WI38 (cell line): ENCODE data around the gene PPP6C.
A peak's percentile ranks its signal among the peaks of the same experiment; 100 is the strongest.
"Not testable (repeated sequence)": the region's sequence is repeated elsewhere in the genome, so short reads cannot be mapped to it uniquely, and the experiment has no call there.

Source experiments
- H3K4me3 ChIP-seq: 2 replicates; pipeline ENCODE4 v1.5.1; 2011; ENCODE audit warnings: low read depth, mild to moderate bottlenecking, control low read depth, low read length
- CTCF ChIP-seq: IDR thresholded peaks from 2 replicates; pipeline ENCODE4 v1.5.1; 2012; ENCODE audit warnings: low read depth, mild to moderate bottlenecking, control low read depth, low read length

Gene PPP6C

DNA sequence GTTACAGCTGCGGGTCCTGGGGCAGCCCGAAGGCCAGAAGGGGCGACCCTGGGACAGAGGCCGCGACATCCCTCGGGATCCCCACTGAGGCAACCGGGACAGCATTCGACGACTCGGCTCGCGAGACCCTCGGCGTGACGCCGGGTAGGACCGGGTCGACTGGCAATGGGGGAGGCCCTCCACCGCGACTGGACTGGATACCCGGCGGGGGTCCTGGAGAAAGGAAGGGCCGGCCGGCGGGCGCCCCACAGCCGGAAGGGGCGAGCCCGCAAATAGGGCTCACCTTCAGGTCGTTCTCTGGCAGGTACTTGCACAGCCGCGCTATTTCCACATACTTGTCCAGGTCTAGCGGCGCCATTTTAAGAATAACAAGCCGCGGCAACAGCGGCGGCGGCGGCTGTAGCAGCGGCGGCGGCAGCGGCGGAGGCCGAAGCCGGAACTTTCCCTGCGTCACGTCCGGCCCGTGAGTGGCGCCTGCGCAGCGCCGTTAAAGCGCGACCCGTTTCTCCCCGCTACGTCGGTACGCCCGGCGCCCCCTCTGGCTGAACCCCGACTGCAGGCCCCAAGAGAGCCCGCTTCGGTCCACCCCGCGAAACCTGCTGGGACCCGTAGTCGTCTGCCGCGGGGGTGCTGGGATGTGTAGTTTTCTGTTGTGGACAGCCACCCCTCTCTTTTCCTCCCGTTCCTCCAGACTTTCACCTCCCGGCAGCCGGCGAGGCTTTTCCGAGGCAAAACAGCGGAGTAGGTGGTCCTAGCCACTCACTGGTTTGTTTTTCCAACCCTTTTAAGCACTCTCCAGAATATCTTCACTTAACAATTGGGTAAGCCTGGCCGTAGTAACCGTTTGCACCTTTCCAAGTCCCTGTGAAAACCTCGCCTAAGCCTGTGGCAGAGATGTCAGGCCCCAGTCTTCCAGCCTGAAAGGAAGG lies at the start of gene PPP6C:
Gene PPP6C, minus strand, starts transcription at position 443 of the 929 bp plus-strand sequence. Its CDS starts 85 bp downstream, at position 358.
- peak within 1 kb of the TSS; percentile 99 for H3K4me3 ChIP-seq
- peak; percentile 53; the same call in 1 of the 2 replicates for TF ChIP-seq CTCF

GRCh38 chr9:125238915-125239446 lies 49.4 kb upstream of the PPP6C start:
- H3K4me3 ChIP-seq, result peak overlapping the region; percentile 97
- TF ChIP-seq CTCF, result no peak

DNA sequence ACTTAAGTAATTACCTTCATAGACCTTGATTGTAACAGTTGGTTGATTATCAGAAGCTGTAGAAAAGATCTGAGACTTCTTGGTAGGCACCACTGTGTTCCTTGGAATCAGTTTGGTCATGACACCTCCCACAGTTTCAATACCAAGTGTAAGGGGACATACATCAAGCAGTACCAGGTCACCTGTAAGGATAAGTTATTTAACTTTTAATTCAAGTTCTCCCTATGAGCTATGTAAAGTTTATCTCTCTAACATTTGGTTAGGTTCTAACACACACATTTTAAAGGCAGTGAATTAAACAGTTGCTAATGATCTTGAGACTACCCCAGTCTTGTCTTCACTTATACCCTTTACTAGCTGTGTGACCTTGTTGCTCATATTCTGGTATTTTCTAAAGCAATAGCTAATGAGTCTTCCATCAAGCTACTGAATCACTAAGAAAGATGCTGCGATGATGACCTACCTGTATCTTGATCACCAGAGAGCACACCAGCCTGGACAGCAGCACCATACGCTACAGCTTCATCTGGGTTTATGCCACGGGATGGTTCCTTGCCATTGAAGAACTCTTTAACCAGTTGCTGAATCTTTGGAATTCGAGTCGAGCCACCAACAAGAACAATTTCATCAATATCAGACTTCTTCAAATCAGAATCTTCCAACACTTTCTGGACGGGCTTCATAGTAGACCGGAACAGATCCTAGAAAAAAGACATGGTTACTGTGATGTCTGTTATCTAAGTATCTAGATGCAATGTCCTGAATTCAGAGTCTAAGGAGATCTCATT lies 48.7 kb upstream of the PPP6C start:
- no peak for TF ChIP-seq CTCF
- peak overlapping the region; percentile 97 for H3K4me3 ChIP-seq

GRCh38 chr9:125236520-125237159 lies 47.0 kb upstream of the PPP6C start:
- 0 out of 2 replicates have a peak overlapping the region, but pooled peaks have one; percentile 12 for H3K4me3 ChIP-seq

DNA sequence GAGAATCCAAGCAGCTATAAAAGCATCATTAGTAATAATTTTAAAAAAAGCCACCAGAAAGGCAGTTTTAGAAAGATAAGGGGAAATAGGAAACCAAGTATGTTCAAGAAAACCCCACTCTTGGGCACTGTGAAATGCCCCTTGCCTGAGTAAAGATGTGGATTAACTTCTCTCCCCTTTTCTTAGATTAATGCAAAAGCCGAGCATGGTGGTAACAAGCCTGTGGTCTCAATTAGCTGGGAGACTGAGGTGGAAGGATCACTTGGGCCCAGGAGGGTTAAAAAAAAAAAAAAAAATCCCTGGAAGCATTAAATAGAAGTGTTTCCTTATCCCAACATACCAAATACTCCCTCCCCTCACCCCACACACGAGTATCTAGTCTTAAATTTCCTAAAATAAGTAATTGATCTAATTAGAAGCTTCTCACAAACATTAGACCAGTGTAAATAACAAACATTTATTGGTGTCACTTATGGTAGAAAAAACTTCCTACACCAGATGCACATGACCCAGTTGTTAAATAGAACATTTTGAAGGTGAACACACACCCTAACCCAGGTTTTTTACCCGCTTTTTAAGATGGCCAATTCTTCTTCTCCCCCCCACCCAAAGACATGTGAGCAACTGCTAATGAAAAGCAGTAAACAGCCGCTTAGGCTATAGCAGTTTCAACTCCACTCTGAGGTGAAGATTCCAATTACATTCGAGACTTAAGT lies 46.4 kb upstream of the PPP6C start:
- TF ChIP-seq CTCF, result no peak
- H3K4me3 ChIP-seq, result 0 out of 2 replicates have a peak overlapping the region, but pooled peaks have one; percentile 12

GRCh38 chr9:125234099-125234498 lies 44.5 kb upstream of the PPP6C start:
- H3K4me3 ChIP-seq, result not testable (repeated sequence)

DNA sequence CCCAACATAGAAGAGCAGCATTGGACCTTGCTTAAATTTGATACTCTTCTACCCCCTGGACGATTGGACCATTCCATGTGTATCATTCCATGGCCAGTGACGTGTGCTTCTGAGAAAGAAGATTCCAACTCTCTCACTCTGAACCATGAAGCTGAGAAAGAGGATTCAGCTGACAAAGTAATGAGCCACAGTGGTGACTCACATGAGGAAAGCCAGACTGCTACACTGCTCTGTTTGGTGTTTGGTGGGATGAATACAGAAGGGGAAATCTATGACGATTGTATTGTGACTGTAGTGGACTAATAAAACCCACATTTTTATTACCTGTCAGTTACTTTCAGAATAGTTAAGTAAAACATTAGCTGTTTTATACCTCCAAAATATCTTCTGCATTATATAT lies 44.1 kb upstream of the PPP6C start:
- no peak overlapping the region for H3K4me3 ChIP-seq
- no peak for TF ChIP-seq CTCF
